ENCODE results near the gene PTTG1IP.

Gene PTTG1IP

GRCh38 chr21:44889625-44890337 lies 16.3 kb upstream of the PTTG1IP start:
- H2AFZ ChIP-seq (ENCODE audit: low read depth, low read length), result no peak overlapping the region
- H3K27me3 ChIP-seq (ENCODE audit: insufficient read depth, low read length, poor library complexity), result no peaks in the 10 kb centered on the region
- DNase-seq (no peak), ATAC-seq (ENCODE audit: insufficient read depth, low read depth) (no peak)
- no peak overlapping the region for H3K9ac ChIP-seq (ENCODE audit: low read depth, low read length)
- no peak overlapping the region for H3K4me3 ChIP-seq (ENCODE audit: low read depth in 1 of 2, low read length in 2 of 2)
- no peak overlapping the region for H3K27ac ChIP-seq (ENCODE audit: low read length)
- no peaks in the 10 kb centered on the region for H3K79me2 ChIP-seq (ENCODE audit: insufficient read depth, low read length)
- H4K20me1 ChIP-seq (ENCODE audit: insufficient read depth, low read length), result peaks cover 11% of the 10 kb centered on the region; the same call in 1 of the 2 replicates
- TF ChIP-seq CTCF (IDR thresholded peaks at IDR 0.05; ENCODE audit: borderline replicate concordance, extremely low read depth, low read length, poor library complexity, severe bottlenecking) (no peak), EZH2 (IDR thresholded peaks at IDR 0.05; ENCODE audit: borderline replicate concordance, low read depth, low read length, severe bottlenecking) (no peak)
- H3K9me3 ChIP-seq (ENCODE audit: insufficient read depth, low read length, severe bottlenecking), result no peaks in the 10 kb centered on the region
- H3K36me3 ChIP-seq (ENCODE audit: insufficient read depth, low read length), result peaks cover 66% of the 10 kb centered on the region
- no peak overlapping the region for H3K4me2 ChIP-seq (ENCODE audit: insufficient read depth, low read length)
- H3K4me1 ChIP-seq (ENCODE audit: insufficient read depth, low read length), result no peaks in the 10 kb centered on the region

- H3K36me3 ChIP-seq (ENCODE audit: insufficient read depth, low read length), result peaks cover 66% of the 10 kb centered on the region
- H3K27ac ChIP-seq (ENCODE audit: low read length), result no peak overlapping the region
- no peaks in the 10 kb centered on the region for H3K27me3 ChIP-seq (ENCODE audit: insufficient read depth, low read length, poor library complexity)
- no peak overlapping the region for H3K4me3 ChIP-seq (ENCODE audit: low read depth in 1 of 2, low read length in 2 of 2)
- H3K4me2 ChIP-seq (ENCODE audit: insufficient read depth, low read length), result no peak overlapping the region
- H3K79me2 ChIP-seq (ENCODE audit: insufficient read depth, low read length), result no peaks in the 10 kb centered on the region
- DNase-seq, result no peak
- no peak for ATAC-seq (ENCODE audit: insufficient read depth, low read depth)
- H4K20me1 ChIP-seq (ENCODE audit: insufficient read depth, low read length), result peaks cover 11% of the 10 kb centered on the region; the same call in 1 of the 2 replicates
- no peak overlapping the region for H2AFZ ChIP-seq (ENCODE audit: low read depth, low read length)
- H3K9ac ChIP-seq (ENCODE audit: low read depth, low read length), result no peak overlapping the region
- H3K4me1 ChIP-seq (ENCODE audit: insufficient read depth, low read length), result no peaks in the 10 kb centered on the region
- no peak for TF ChIP-seq CTCF (IDR thresholded peaks at IDR 0.05; ENCODE audit: borderline replicate concordance, extremely low read depth, low read length, poor library complexity, severe bottlenecking)
- no peak for TF ChIP-seq EZH2 (IDR thresholded peaks at IDR 0.05; ENCODE audit: borderline replicate concordance, low read depth, low read length, severe bottlenecking)
- no peaks in the 10 kb centered on the region for H3K9me3 ChIP-seq (ENCODE audit: insufficient read depth, low read length, severe bottlenecking)
Measured at GRCh38 chr21:44888581-44889550, 15.4 kb upstream of the PTTG1IP start.

GRCh38 chr21:44887807-44888580 lies 14.5 kb upstream of the PTTG1IP start:
- no peaks in the 10 kb centered on the region for H3K79me2 ChIP-seq (ENCODE audit: insufficient read depth, low read length)
- H4K20me1 ChIP-seq (ENCODE audit: insufficient read depth, low read length), result peaks cover 11% of the 10 kb centered on the region; the same call in 1 of the 2 replicates
- no peaks in the 10 kb centered on the region for H3K27me3 ChIP-seq (ENCODE audit: insufficient read depth, low read length, poor library complexity)
- no peak for DNase-seq
- no peak overlapping the region for H3K27ac ChIP-seq (ENCODE audit: low read length)
- H3K4me1 ChIP-seq (ENCODE audit: insufficient read depth, low read length), result no peaks in the 10 kb centered on the region
- TF ChIP-seq CTCF (IDR thresholded peaks at IDR 0.05; ENCODE audit: borderline replicate concordance, extremely low read depth, low read length, poor library complexity, severe bottlenecking), result no peak
- no peak for TF ChIP-seq EZH2 (IDR thresholded peaks at IDR 0.05; ENCODE audit: borderline replicate concordance, low read depth, low read length, severe bottlenecking)
- H3K4me2 ChIP-seq (ENCODE audit: insufficient read depth, low read length), result no peak overlapping the region
- no peaks in the 10 kb centered on the region for H3K9me3 ChIP-seq (ENCODE audit: insufficient read depth, low read length, severe bottlenecking)
- H3K36me3 ChIP-seq (ENCODE audit: insufficient read depth, low read length), result peaks cover 62% of the 10 kb centered on the region
- no peak overlapping the region for H3K9ac ChIP-seq (ENCODE audit: low read depth, low read length)
- H3K4me3 ChIP-seq (ENCODE audit: low read depth in 1 of 2, low read length in 2 of 2), result no peak overlapping the region
- H2AFZ ChIP-seq (ENCODE audit: low read depth, low read length), result no peak overlapping the region
- no peak for ATAC-seq (ENCODE audit: insufficient read depth, low read depth)
